Measurements from ENCODE around the gene ARHGEF38.
"Not testable (repeated sequence)": the region's sequence is repeated elsewhere in the genome, so short reads cannot be mapped to it uniquely, and the experiment has no call there.

ARHGEF38 gene

GRCh38 chr4:105563352-105563751 lies 10.9 kb downstream of the ARHGEF38 start:
- no peak for DNase-seq

GRCh38 chr4:105568584-105568983 lies 16.2 kb downstream of the ARHGEF38 start:
- DNase-seq = no peak

- no peak for DNase-seq
These were observed 16.8 kb downstream of the ARHGEF38 start for GRCh38 chr4:105569057-105569865.

- DNase-seq = no peak
These were observed 17.4 kb downstream of the ARHGEF38 start for GRCh38 chr4:105569866-105570236.

DNA sequence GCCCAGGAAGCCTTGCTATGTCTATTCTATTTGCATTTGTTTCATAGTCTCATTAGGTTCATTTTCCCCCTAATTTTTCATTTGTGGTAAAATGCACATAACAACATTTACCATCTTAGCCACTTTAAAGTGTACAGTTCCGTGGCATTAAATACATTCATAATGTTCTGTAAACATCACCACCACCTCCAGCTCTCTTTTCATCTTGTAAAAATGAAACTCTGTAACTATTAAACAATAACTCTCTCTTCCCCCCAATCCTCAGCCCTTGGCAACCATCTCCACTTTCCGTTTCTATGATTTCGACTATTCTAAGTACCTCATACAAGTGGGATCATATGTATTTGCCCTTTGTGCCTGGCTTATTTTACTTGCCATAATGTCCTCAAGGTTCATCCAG lies 19.9 kb downstream of the ARHGEF38 start:
- DNase-seq = no peak

DNA sequence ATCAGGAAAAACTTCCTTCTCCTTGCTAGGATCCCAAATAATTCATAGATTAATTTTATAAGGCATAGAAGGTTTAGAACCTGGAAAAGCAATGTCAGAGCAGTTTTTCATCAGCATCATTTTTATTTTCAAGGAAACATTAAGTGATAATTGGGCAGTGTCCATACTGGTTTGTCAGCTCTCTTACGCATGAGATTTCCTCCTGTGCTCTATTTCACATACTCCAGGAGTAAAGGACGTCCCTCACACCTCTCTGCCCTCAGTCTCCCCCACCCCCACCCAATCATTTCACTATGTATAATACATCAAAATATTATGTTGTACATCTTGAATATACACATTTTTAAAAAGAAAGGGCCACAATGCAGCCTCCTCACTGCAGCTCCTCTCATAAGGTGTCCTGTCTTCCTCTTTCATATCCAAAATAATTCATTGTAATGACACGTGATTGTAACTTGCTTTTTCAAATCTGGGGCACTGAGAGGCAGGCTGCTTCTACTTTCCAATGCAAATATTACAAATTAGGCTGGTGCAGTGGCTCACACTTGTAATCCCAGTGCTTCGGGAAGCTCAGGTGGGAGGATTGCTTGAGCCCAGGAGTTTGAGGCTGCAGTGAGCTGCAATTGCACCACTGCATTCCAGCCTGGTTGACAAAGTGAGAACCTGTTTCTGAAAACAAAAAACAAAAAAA lies 34.4 kb downstream of the ARHGEF38 start:
- DNase-seq = no peak

GRCh38 chr4:105587841-105588240 lies 35.4 kb downstream of the ARHGEF38 start:
- no peak for DNase-seq

GRCh38 chr4:105588252-105588651 lies 35.8 kb downstream of the ARHGEF38 start:
- no peak for DNase-seq

- DNase-seq = no peak
These were observed 39.2 kb downstream of the ARHGEF38 start for GRCh38 chr4:105591573-105591972.

- no peak for DNase-seq
These were observed 41.9 kb downstream of the ARHGEF38 start for GRCh38 chr4:105594099-105595010.

DNA sequence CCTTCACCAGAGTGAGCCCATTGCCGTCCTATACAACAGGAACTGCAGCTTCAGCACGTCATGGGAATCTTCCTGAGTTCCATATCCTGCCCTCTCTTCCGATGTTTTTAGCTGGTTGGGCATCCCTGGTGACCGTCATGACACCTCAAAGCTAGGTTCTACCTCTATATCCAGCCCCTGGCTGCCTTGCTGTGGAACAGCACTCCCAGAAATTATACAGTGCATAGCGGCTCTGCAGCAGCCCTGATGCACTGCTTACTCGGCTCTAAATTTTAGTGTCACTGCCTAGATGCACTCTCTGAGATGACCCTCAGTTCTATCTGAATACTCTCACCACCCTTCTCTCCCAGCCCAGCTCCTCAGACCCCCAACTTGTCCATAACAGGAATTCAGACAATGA lies 44.3 kb downstream of the ARHGEF38 start:
- no peak for DNase-seq

- no peak for DNase-seq
These were observed 45.6 kb downstream of the ARHGEF38 start for GRCh38 chr4:105598052-105598451.

GRCh38 chr4:105598787-105599186 lies 46.4 kb downstream of the ARHGEF38 start:
- DNase-seq = no peak

DNA sequence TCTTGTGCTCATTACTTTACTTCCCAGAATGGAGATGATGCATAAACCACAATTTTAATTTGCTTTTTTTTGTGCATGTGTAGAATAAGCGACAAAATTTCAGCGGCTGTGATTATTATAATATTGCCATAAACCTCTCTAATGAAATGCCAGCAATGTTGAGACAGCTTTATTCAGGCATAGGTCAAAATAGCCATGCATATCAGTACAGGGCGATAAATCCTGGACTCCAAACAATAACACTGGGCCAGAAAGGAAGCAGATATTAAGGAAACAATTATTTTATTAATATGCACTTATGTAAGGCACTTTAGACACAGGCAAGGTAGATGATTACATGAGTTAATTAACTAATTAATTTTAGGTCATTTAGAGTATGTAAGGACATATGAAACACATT lies 47.1 kb downstream of the ARHGEF38 start:
- no peak for DNase-seq

DNA sequence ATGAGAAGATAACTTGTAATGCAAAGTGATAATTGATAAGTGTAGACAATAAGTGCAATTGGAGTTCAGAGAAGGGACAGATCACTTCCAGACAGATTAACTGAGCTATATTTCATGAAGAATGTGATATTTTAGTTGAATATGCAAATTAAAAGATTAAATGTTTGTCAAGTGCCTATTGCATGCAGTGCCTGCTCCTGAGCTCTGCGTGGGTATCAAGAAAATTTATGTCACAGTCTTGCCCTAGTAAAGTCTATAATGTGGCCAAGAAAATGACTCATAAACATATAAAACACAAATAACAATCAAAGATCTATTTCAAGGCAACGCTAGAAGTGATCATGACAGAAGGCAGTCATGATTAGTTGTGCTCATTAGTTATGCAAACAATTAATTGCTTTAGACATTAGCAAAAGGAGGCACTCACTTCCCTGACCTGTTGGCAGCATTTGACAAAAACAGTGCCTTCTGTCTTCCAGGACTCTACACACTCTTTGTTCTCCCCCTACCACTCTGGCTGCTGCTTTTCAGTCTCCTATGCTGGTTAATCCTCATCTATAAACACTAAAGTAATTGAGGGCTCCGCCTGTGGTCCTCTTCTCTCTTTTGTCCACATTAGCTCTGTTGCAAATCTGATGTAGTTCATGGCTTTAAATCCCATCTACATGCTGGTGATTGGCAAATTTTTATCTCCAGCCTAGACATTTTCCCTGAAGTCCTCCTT lies 47.7 kb downstream of the ARHGEF38 start:
- DNase-seq = no peak

DNA sequence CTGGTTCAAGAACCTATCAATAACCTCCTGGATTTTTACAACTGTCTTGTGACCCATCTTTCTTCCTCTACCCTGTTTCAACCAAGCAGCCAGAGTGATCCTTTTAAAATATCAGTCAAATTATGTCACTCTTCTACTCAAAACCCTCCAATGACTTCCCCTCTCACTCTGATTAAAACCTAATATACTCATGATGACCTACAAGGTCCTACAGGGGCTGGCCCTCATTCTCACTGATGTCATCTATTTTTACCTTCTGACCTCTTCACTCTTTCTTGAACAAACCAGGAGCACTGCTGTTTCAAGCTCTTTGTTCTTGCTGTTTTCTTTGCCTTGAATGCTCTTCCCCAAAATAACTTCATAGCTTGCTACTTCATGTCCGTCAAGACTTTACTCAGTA lies 48.5 kb downstream of the ARHGEF38 start:
- no peak for DNase-seq

DNA sequence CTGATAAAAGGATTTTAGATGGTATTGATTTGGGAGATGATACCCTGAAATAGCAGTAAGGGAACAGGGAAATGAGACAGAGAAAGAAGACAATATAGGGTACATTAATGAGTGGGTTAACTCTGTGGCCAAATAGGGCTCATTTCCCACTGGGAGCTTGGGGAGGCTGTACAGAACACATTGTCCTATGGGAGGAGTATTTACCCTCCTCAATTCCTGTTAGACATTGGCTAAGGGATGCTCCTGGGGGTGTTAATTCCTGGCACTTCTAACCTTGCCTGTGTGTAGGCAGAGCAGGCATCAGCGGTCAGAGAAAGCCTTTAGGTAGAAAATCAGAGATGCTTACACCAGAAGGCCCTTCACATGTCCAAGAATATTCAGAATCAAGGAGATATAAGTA lies 49.0 kb downstream of the ARHGEF38 start:
- no peak for DNase-seq

DNA sequence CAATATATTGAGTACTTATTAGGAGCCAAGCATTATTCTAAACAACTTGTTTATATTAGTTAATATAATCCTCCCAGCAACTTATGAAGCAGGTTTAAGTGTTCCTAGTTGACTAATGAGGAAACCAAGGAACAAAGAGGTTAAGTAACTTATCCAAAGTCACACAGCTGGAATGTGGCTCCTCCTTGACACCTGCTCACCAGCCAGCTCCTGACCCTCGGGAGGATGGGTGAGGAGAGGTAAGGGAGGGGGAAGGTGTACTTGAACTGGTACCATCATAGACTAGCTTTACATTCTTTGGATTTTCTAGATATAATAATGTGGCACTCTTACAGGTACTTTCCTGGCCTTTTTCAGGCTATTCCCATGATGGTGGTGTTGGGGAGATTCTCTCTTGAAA lies 50.7 kb downstream of the ARHGEF38 start:
- no peak for DNase-seq

DNA sequence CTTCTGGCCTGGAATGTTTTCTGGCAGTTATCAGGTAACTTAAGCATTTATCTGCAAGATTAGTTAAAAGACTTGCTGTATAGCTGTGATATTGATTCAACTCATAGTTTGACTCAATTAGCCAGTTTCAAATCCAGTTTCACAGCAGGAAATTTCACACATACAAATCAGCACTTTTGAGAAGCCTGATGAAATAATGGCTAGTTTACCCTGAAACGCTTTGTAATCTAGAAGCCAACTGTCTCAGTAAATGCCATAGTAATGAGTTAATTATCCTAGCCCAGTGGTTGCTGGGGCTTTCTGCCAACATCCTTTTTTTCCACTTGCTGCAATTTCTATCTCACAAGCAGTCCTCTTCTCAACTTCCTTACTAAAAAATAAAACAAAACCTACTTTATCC lies 53.1 kb downstream of the ARHGEF38 start:
- DNase-seq = no peak

DNA sequence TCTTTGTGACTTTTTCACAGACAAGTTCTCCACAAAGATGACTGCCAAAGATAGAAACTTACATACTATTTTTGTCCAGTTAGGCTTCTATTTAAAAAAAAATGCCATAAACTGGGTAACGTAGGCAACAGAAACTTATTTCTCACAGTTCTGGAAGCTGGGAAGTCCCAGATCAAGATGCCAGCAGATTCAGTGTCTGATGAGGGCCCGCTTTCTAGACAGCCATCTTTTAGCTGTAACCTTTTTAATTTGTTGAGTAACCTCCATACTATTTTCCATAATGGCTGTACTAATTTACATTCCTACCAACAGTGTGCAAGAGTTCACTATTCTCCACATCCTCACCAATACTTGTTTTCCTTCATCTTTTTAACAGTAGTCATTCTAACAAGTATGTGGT lies 55.5 kb downstream of the ARHGEF38 start:
- no peak for DNase-seq

- not testable (repeated sequence) for DNase-seq
These were observed 57.4 kb downstream of the ARHGEF38 start for GRCh38 chr4:105609819-105610218.

DNA sequence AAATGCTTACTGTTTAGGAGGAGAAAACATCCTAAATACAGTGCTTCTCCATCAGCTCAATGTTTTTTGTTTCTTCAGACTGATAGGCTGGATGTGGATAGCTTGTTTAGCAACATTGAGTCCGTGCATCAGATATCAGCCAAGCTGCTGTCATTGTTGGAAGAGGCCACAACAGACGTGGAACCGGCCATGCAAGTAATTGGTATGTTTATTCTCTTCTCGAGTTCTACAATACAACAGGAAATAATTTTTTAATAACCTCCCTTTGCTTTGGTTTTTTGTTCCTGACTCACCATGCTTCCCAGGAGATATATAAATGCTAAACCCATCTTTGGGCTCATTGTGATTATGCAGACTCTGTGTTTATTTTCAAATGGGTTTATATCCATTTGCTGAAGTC lies 60.9 kb downstream of the ARHGEF38 start:
- no peak for DNase-seq

All from activated naive CD4-positive, alpha-beta T cell treated with anti-CD3 and anti-CD28 coated beads, Interleukin-2, amount 50 U/mL, for 16 hours (primary cell).